ENCODE results near the gene SMYD3. TPM values are rescaled to one million over a fixed set of nuclear protein-coding genes. Genes with fewer than 3 reads are reported as not detected.

Gene SMYD3
- total RNA-seq, 1 donor from 2014 or later: 20.8 TPM

GRCh38 chr1:246415028-246415427, 92.1 kb downstream of the SMYD3 start:
- CTCF ChIA-PET: no interaction called here
- H3K36me3 Mint-ChIP-seq (ENCODE audit: low read depth): peaks cover 11% of the 10 kb centered on the region
- ATAC-seq (ENCODE audit: low read depth) (no peak), DNase-seq (no peak)
- intact Hi-C loops (cut with micrococcal nuclease): no loop called here
- POLR2A ChIA-PET: no interaction called here
- no peak overlapping the region for H3K27ac Mint-ChIP-seq
- H3K9me3 Mint-ChIP-seq: peaks cover 8% of the 10 kb centered on the region
- H3K27me3 Mint-ChIP-seq: no peaks in the 10 kb centered on the region
- no peak overlapping the region for H3K4me3 Mint-ChIP-seq
- H3K4me1 Mint-ChIP-seq: peaks cover 12% of the 10 kb centered on the region
- TF ChIP-seq CTCF (IDR thresholded peaks at IDR 0.05): no peak

DNA sequence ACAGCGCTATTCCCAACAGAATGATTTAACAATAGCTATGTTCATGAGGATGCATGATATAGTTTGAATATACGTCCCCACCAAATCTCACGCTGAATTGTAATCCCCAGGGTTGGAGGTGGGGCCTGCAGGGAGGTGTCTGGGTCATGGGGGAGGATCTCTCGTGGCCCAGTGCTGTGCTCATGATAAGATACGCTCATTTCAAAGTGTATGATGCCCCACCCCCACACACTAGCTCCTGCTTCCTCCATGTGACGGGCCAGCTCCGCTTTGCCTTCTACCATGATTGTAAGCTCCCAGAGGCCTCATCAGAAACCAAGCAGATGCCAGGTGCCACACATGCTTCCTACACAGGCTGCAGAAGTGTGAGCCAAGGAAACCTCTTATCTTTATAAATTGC, 93.6 kb downstream of the SMYD3 start:
- Mint-ChIP-seq H3K27ac (no peak overlapping the region), H3K9me3 (peaks cover 4% of the 10 kb centered on the region), H3K36me3 (ENCODE audit: low read depth) (peaks cover 5% of the 10 kb centered on the region), H3K4me1 (peaks cover 9% of the 10 kb centered on the region), H3K27me3 (no peaks in the 10 kb centered on the region), H3K4me3 (no peak overlapping the region)
- ATAC-seq (ENCODE audit: low read depth) (no peak), DNase-seq (no peak)
- POLR2A ChIA-PET: no interaction called here
- TF ChIP-seq CTCF (IDR thresholded peaks at IDR 0.05): no peak
- CTCF ChIA-PET: no interaction called here
- intact Hi-C loops (cut with micrococcal nuclease): no loop called here

DNA sequence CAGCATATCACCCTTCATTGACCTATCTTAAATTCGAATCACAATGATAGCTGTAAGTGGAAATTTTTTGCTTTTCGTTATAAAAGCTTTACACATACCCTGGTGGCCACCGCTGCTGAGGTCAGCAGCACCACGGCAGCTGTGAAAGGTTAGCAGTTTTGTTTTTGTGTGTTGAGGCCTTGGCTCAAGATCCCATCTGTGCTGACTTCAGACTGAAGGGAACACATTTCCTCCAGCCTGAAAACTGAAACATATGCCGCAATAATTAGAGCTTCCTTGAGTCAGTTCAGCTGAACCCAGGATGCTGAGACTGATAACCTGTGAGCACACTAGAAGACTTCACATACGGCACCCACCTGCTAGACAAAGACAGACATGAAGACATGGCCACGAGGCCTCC, 103.0 kb downstream of the SMYD3 start:
- H3K4me1 Mint-ChIP-seq: no peaks in the 10 kb centered on the region
- ChIA-PET CTCF (no interaction called here), POLR2A (no interaction called here)
- no peaks in the 10 kb centered on the region for H3K9me3 Mint-ChIP-seq
- no peaks in the 10 kb centered on the region for H3K27me3 Mint-ChIP-seq
- no peak for ATAC-seq (ENCODE audit: low read depth)
- H3K36me3 Mint-ChIP-seq (ENCODE audit: low read depth): no peaks in the 10 kb centered on the region
- DNase-seq: no peak
- no peak overlapping the region for H3K4me3 Mint-ChIP-seq
- intact Hi-C loops (cut with micrococcal nuclease): no loop called here
- no peak for TF ChIP-seq CTCF (IDR thresholded peaks at IDR 0.05)
- no peak overlapping the region for H3K27ac Mint-ChIP-seq

DNA sequence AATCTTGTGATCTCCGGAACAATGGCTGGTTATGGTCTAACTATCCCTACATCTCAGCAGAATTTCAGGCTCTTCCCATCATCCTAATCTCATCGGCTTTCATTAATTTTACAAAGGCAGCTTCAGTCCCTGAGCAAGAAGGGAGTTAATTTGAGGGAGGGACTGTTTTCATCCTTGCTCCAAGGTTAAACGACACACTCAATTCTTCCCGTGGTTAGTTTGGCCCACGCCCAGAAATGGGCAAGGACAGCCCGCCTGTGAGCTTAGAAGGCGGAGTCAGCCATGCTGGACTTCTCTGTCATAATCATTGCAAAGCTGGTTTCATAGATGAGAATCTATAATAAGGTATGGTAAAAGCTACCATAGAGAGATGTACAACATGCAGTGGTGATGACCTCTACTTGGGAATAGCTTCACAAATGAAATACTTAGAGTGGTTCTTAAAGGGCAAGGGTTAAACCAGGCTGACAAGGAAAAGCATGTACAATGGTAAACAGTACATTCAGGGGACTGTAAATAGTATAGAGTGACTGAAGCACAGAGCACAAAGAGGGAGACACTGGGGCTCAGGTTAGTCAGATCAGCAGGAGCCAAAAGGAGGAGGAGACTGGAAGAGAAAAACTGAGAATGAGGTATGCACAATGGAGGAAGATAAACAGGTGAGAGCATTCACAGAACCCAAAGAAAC, 108.8 kb downstream of the SMYD3 start:
- TF ChIP-seq CTCF (IDR thresholded peaks at IDR 0.05): no peak
- Mint-ChIP-seq H3K9me3 (peaks cover 2% of the 10 kb centered on the region), H3K36me3 (ENCODE audit: low read depth) (no peaks in the 10 kb centered on the region), H3K4me1 (no peaks in the 10 kb centered on the region), H3K4me3 (no peak overlapping the region), H3K27ac (no peak overlapping the region), H3K27me3 (no peaks in the 10 kb centered on the region)
- intact Hi-C loops (cut with micrococcal nuclease): no loop called here
- ChIA-PET CTCF (no interaction called here), POLR2A (no interaction called here)
- no peak for ATAC-seq (ENCODE audit: low read depth)
- DNase-seq: no peak

GRCh38 chr1:246397046-246397445, 110.0 kb downstream of the SMYD3 start:
- DNase-seq (no peak), ATAC-seq (ENCODE audit: low read depth) (no peak)
- intact Hi-C loops (cut with micrococcal nuclease): no loop called here
- Mint-ChIP-seq H3K4me1 (no peaks in the 10 kb centered on the region), H3K4me3 (no peak overlapping the region), H3K9me3 (peaks cover 3% of the 10 kb centered on the region), H3K27ac (no peak overlapping the region), H3K36me3 (ENCODE audit: low read depth) (peaks cover under 1% of the 10 kb centered on the region), H3K27me3 (no peaks in the 10 kb centered on the region)
- CTCF ChIA-PET: no interaction called here
- POLR2A ChIA-PET: no interaction called here
- no peak for TF ChIP-seq CTCF (IDR thresholded peaks at IDR 0.05)
